PC-3 (cell line): ENCODE results near the gene PTPN12. TPM values are rescaled to one million over a fixed set of nuclear protein-coding genes. Genes with fewer than 3 reads are reported as not detected.

ENCODE experiments used
- ATAC-seq: fragments of 200-7000 bp; cut with Tn5 transposase; 2 replicates; pipeline ENCODE4 v1.9.1; 2020; ENCODE audit warnings: mild to moderate bottlenecking, moderate library complexity
- BruUV-seq: library from RNA; stranded (reverse); fragments of 400-500 nt; replicated peaks from 2 replicates; lab custom pipeline; 2021; lab: Mats Ljungman, UMichigan
- CTCF ChIA-PET: fragments of 300-600 bp; sonication (Branson Sonifier 250); formaldehyde crosslinking; loops from one replicate; lab custom pipeline; 2022; ENCODE audit warnings: antibody characterized with exemption; lab: Charles Lee
- POLR2A ChIA-PET: fragments of 300-600 bp; sonication (Branson Sonifier 250); formaldehyde crosslinking; loops from one replicate; lab custom pipeline; 2022; ENCODE audit warnings: antibody characterized with exemption; ENCODE audit not compliant: unreplicated experiment; lab: Charles Lee
- DNase-seq: peaks from one replicate; pipeline ENCODE4 v3.0.0-alpha.2; 2015
- H2AFZ ChIP-seq: fragments of 300-600 bp; sonication (generic); 2 replicates; pipeline ENCODE4 v1.6.0; 2016; ENCODE audit warnings: antibody characterized with exemption, low read length
- H3F3A ChIP-seq: fragments of 300-600 bp; sonication (generic); one replicate; pipeline ENCODE4 v1.6.0; 2017; ENCODE audit warnings: antibody characterized with exemption, low read length, control low read depth, mild to moderate bottlenecking; ENCODE audit not compliant: unreplicated experiment
- H3K27ac ChIP-seq: fragments of 300-600 bp; sonication (generic); 2 replicates; pipeline ENCODE4 v1.5.1; 2016; ENCODE audit warnings: mild to moderate bottlenecking, low read length
- H3K27me3 ChIP-seq: fragments of 300-600 bp; sonication (generic); 2 replicates; pipeline ENCODE4 v1.6.1; 2016; ENCODE audit warnings: low read length, mixed read lengths
- H3K36me3 ChIP-seq: fragments of 300-600 bp; sonication (generic); 2 replicates; pipeline ENCODE4 v1.6.1; 2016; ENCODE audit warnings: low read depth, mixed run types, low read length, mixed read lengths
- H3K4me1 ChIP-seq: fragments of 300-600 bp; sonication (generic); 2 replicates; pipeline ENCODE4 v1.5.1; 2016; ENCODE audit warnings: low read length; ENCODE audit not compliant: insufficient read depth
- H3K4me2 ChIP-seq: fragments of 300-600 bp; sonication (generic); 2 replicates; pipeline ENCODE4 v1.6.0; 2016; ENCODE audit warnings: low read length
- H3K4me3 ChIP-seq: fragments of 300-600 bp; sonication (generic); 2 replicates; pipeline ENCODE4 v1.5.1; 2016; ENCODE audit warnings: mild to moderate bottlenecking, low read length, mixed read lengths
- H3K79me2 ChIP-seq: fragments of 300-600 bp; sonication (generic); 2 replicates; pipeline ENCODE4 v1.6.1; 2017; ENCODE audit warnings: low read length, mixed read lengths
- H3K9ac ChIP-seq: fragments of 300-600 bp; sonication (generic); 2 replicates; pipeline ENCODE4 v1.6.0; 2016; ENCODE audit warnings: mild to moderate bottlenecking, low read length
- H3K9me2 ChIP-seq: fragments of 300-600 bp; sonication (generic); replicated peaks from 2 replicates; pipeline ENCODE4 v1.6.1; 2016; ENCODE audit warnings: mixed run types, low read length, mixed read lengths
- H3K9me3 ChIP-seq: fragments of 300-600 bp; sonication (generic); 2 replicates; pipeline ENCODE4 v1.6.1; 2016; ENCODE audit warnings: low read length, mixed read lengths
- H4K20me1 ChIP-seq: fragments of 300-600 bp; sonication (generic); 2 replicates; pipeline ENCODE4 v1.6.1; 2016; ENCODE audit warnings: low read length, mixed read lengths
- EZH2 ChIP-seq: fragments of 300-600 bp; sonication (generic); IDR thresholded peaks from one replicate; pipeline ENCODE4 v1.6.1; 2017; ENCODE audit warnings: antibody characterized with exemption, mild to moderate bottlenecking, low read length; ENCODE audit not compliant: unreplicated experiment
- EZH2phosphoT487 ChIP-seq: fragments of 300-600 bp; sonication (generic); IDR thresholded peaks from 2 replicates; pipeline ENCODE4 v1.6.1; 2018; ENCODE audit warnings: mild to moderate bottlenecking, antibody characterized with exemption, low read length, borderline replicate concordance
- intact Hi-C: fragments of 100-400 bp; cut with micrococcal nuclease; formaldehyde crosslinking; loops from 2 replicates; pipeline ENCODE4 v1.9.0; 2023
- total RNA-seq: library from RNA; depleted of rRNA; stranded (reverse); fragments of >200 nt; gene quantifications from 2 replicates; pipeline ENCODE4 v1.2.3, GENCODE V29; 2014
- TF ChIP-seq, protein P1 (sequence below): fragments of 300-600 bp; sonication (generic); conservative IDR thresholded peaks from 2 replicates; pipeline ENCODE4 v1.5.1; 2017; ENCODE audit warnings: antibody characterized with exemption, low read depth, mild to moderate bottlenecking, low read length

The PTPN12 gene
- total RNA-seq, 1 experiment from 2014 or later: 26.2 TPM

- intact Hi-C loops: no loop called here
- Histone ChIP-seq H3K4me1 (peaks cover 32% of the 10 kb centered on the region), H3K79me2 (no peaks in the 10 kb centered on the region), H3K27me3 (no peaks in the 10 kb centered on the region), H3K9me3 (no peaks in the 10 kb centered on the region), H2AFZ (no peak overlapping the region), H3K4me2 (peak overlapping the region; percentile 67), H3F3A (no peaks in the 10 kb centered on the region), H3K4me3 (no peak overlapping the region), H3K36me3 (no peaks in the 10 kb centered on the region; the same call in 1 of the 2 replicates), H3K9me2 (no peaks in the 10 kb centered on the region), H4K20me1 (no peaks in the 10 kb centered on the region), H3K27ac (peak overlapping the region; percentile 81; the same call in 1 of the 2 replicates), H3K9ac (no peak overlapping the region)
- ATAC-seq: no peak
- BruUV-seq: no TSS peak
- POLR2A ChIA-PET: no interaction called here
- TF ChIP-seq EZH2 (no peak), EZH2phosphoT487 (no peak)
- TF ChIP-seq, protein P1, sequence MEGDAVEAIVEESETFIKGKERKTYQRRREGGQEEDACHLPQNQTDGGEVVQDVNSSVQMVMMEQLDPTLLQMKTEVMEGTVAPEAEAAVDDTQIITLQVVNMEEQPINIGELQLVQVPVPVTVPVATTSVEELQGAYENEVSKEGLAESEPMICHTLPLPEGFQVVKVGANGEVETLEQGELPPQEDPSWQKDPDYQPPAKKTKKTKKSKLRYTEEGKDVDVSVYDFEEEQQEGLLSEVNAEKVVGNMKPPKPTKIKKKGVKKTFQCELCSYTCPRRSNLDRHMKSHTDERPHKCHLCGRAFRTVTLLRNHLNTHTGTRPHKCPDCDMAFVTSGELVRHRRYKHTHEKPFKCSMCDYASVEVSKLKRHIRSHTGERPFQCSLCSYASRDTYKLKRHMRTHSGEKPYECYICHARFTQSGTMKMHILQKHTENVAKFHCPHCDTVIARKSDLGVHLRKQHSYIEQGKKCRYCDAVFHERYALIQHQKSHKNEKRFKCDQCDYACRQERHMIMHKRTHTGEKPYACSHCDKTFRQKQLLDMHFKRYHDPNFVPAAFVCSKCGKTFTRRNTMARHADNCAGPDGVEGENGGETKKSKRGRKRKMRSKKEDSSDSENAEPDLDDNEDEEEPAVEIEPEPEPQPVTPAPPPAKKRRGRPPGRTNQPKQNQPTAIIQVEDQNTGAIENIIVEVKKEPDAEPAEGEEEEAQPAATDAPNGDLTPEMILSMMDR: no peak
- peak; percentile 36 for DNase-seq
- CTCF ChIA-PET: no interaction called here
Observed at GRCh38 chr7:77680266-77680665, 143.2 kb downstream of the PTPN12 start.

- no peak for DNase-seq
- BruUV-seq: no TSS peak
- Histone ChIP-seq H3K27me3 (no peaks in the 10 kb centered on the region), H4K20me1 (no peaks in the 10 kb centered on the region), H2AFZ (no peak overlapping the region), H3K79me2 (peaks cover 12% of the 10 kb centered on the region), H3K9me3 (no peaks in the 10 kb centered on the region), H3K9me2 (no peaks in the 10 kb centered on the region), H3F3A (peaks cover 8% of the 10 kb centered on the region), H3K4me3 (no peak overlapping the region), H3K9ac (no peak overlapping the region), H3K4me2 (no peak overlapping the region), H3K27ac (no peak overlapping the region), H3K4me1 (peaks cover 44% of the 10 kb centered on the region), H3K36me3 (no peaks in the 10 kb centered on the region; the same call in 1 of the 2 replicates)
- TF ChIP-seq EZH2phosphoT487 (no peak), EZH2 (no peak)
- TF ChIP-seq, protein P1: no peak
- no peak for ATAC-seq
- ChIA-PET POLR2A (no interaction called here), CTCF (interaction anchor here (1.4 kb wide), 1 partner anchor 12 kb away, joined by 4 read pairs; the partner anchor contains the start of gene RSBN1L)
- intact Hi-C loops: no loop called here
Observed at GRCh38 chr7:77684030-77684429, 146.9 kb downstream of the PTPN12 start.

DNA sequence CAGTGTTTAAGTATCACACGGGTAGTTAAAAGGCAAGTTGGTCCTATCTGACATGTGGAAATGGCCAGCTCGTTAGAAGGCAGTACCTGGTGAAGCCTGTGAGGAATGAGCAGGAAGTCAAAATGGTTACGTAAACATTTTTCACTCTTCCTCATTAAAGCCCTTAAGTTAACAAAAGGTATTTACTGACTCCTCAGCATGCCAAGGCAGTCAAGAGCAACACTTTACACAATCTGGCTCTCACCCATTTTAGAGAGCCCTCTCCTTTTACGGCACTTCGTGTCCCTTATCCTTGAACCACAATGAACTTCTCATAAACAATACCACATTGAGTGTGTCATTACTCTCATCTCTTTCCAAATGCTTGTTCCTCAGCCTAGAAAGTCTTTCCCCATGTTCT, 148.1 kb downstream of the PTPN12 start:
- Histone ChIP-seq H3F3A (peaks cover 8% of the 10 kb centered on the region), H2AFZ (no peak overlapping the region), H3K36me3 (no peaks in the 10 kb centered on the region; the same call in 1 of the 2 replicates), H3K9me3 (no peaks in the 10 kb centered on the region), H3K9ac (no peak overlapping the region), H4K20me1 (no peaks in the 10 kb centered on the region), H3K4me1 (peaks cover 37% of the 10 kb centered on the region), H3K9me2 (no peaks in the 10 kb centered on the region), H3K27ac (peak overlapping the region; percentile 19), H3K4me3 (no peak overlapping the region), H3K27me3 (no peaks in the 10 kb centered on the region), H3K4me2 (peak overlapping the region; percentile 3; the same call in 1 of the 2 replicates), H3K79me2 (peaks cover 12% of the 10 kb centered on the region)
- ATAC-seq: peak; percentile 79
- ChIA-PET POLR2A (interaction anchor here (0.7 to 1.0 kb wide), 2 partner anchors 11 to 198 kb away, joined by 4 to 5 read pairs; partner anchors contain the start of gene RSBN1L), CTCF (interaction anchor here (1.4 kb wide), 1 partner anchor 11 kb away, joined by 4 read pairs; the partner anchor contains the start of gene RSBN1L)
- TF ChIP-seq, protein P1: no peak
- TF ChIP-seq EZH2phosphoT487: no peak
- TF ChIP-seq EZH2: no peak
- intact Hi-C loops: no loop called here
- no TSS peak for BruUV-seq
- DNase-seq: peak; percentile 67
